ENCODE data around the gene ENPP3. TPM values are rescaled to one million over a fixed set of nuclear protein-coding genes. Genes with fewer than 3 reads are reported as not detected.

ENPP3 gene
- polyA plus RNA-seq, 3 donors, result not detected

- no peaks in the 10 kb centered on the region for H4K20me1 ChIP-seq (ENCODE audit: insufficient read depth, low read length)
- Mint-ChIP-seq H3K4me1 (no peaks in the 10 kb centered on the region), H3K9me3 (peaks cover 0 to 3% (median 0%) of the 10 kb centered on the region in 7 donors), H3K4me3 (no peak overlapping the region), H3K27ac (no peak overlapping the region), H3K27me3 (ENCODE audit: low read depth in 3 of 3) (peaks cover 0 to 3% (median 2%) of the 10 kb centered on the region in 3 donors), H3K36me3 (no peaks in the 10 kb centered on the region)
- no peaks in the 10 kb centered on the region for H3K79me2 ChIP-seq (ENCODE audit: insufficient read depth, low read length)
- no peak overlapping the region for H3K4me2 ChIP-seq (replicated peaks; ENCODE audit: extremely low read depth, low read length, poor library complexity, severe bottlenecking)
- intact Hi-C loops (cut with micrococcal nuclease), result no loop called here
- DNase-seq, result no peak
- no peak overlapping the region for H2AFZ ChIP-seq (ENCODE audit: insufficient read depth, low read depth, low read length, poor library complexity, severe bottlenecking)
- no peak overlapping the region for H3K27ac ChIP-seq (ENCODE audit: low read depth in 1 of 2, low read length in 2 of 2)
- no peak overlapping the region for H3K9ac ChIP-seq (ENCODE audit: insufficient read depth, low read length, poor library complexity, severe bottlenecking)
- H3K4me3 ChIP-seq (replicated peaks in 1 of 3; ENCODE audit: low read depth in 2 of 3, low read length in 3 of 3), result no peak overlapping the region
- H3K36me3 ChIP-seq (replicated peaks in 1 of 2; ENCODE audit: control insufficient read depth in 1 of 2, insufficient read depth in 2 of 2, low read length in 2 of 2), result no peaks in the 10 kb centered on the region
- TF ChIP-seq CTCF (IDR thresholded peaks at IDR 0.05), result no peak
- H3K9me3 ChIP-seq (replicated peaks in 1 of 2; ENCODE audit: control insufficient read depth in 1 of 2, insufficient read depth in 1 of 2, low read length in 2 of 2), result no peaks in the 10 kb centered on the region
- WGBS (ENCODE audit: insufficient coverage), result no CpG with 5 or more reads among the region's 1 CpG
- H3K4me1 ChIP-seq (ENCODE audit: control insufficient read depth in 1 of 2, insufficient read depth in 2 of 2, low read length in 2 of 2), result no peaks in the 10 kb centered on the region
- no peaks in the 10 kb centered on the region for H3K27me3 ChIP-seq (ENCODE audit: control insufficient read depth in 2 of 2, insufficient read depth in 2 of 2, low read length in 2 of 2)
Measured at GRCh38 chr6:131763749-131764148, 126.6 kb downstream of the ENPP3 start.

DNA sequence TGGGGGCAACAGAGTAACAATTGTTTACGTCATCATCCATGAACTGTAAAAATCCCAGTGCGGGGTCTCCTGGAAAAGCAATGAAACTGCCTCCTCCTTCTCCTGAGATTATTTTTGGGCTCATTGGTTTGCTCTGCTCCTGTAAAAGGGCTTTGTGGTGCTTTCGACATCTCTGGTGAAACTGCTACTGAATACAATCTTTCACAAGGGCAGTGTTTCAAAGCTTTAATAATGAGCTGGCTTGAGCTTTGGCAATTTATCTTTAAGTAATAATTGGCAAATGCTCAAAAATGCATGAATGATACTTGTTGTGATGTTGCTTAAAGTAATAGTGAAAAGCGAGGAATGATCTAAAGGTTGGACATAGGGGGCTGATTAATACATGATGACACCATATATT, 127.2 kb downstream of the ENPP3 start:
- Histone ChIP-seq H3K79me2 (ENCODE audit: insufficient read depth, low read length) (no peaks in the 10 kb centered on the region), H3K9me3 (replicated peaks in 1 of 2; ENCODE audit: control insufficient read depth in 1 of 2, insufficient read depth in 1 of 2, low read length in 2 of 2) (no peaks in the 10 kb centered on the region), H3K4me2 (replicated peaks; ENCODE audit: extremely low read depth, low read length, poor library complexity, severe bottlenecking) (no peak overlapping the region), H3K4me3 (replicated peaks in 1 of 3; ENCODE audit: low read depth in 2 of 3, low read length in 3 of 3) (no peak overlapping the region), H4K20me1 (ENCODE audit: insufficient read depth, low read length) (no peaks in the 10 kb centered on the region), H3K27ac (ENCODE audit: low read depth in 1 of 2, low read length in 2 of 2) (no peak overlapping the region), H2AFZ (ENCODE audit: insufficient read depth, low read depth, low read length, poor library complexity, severe bottlenecking) (no peak overlapping the region), H3K4me1 (ENCODE audit: control insufficient read depth in 1 of 2, insufficient read depth in 2 of 2, low read length in 2 of 2) (no peaks in the 10 kb centered on the region), H3K27me3 (ENCODE audit: control insufficient read depth in 2 of 2, insufficient read depth in 2 of 2, low read length in 2 of 2) (no peaks in the 10 kb centered on the region), H3K9ac (ENCODE audit: insufficient read depth, low read length, poor library complexity, severe bottlenecking) (no peak overlapping the region), H3K36me3 (replicated peaks in 1 of 2; ENCODE audit: control insufficient read depth in 1 of 2, insufficient read depth in 2 of 2, low read length in 2 of 2) (no peaks in the 10 kb centered on the region)
- H3K27me3 Mint-ChIP-seq (ENCODE audit: low read depth in 3 of 3), result peaks cover 0 to 3% (median 2%) of the 10 kb centered on the region in 3 donors
- H3K36me3 Mint-ChIP-seq, result no peaks in the 10 kb centered on the region
- DNase-seq, result no peak
- no peak overlapping the region for H3K27ac Mint-ChIP-seq
- H3K4me3 Mint-ChIP-seq, result no peak overlapping the region
- no peak for TF ChIP-seq CTCF (IDR thresholded peaks at IDR 0.05)
- H3K4me1 Mint-ChIP-seq, result no peaks in the 10 kb centered on the region
- WGBS (ENCODE audit: insufficient coverage), result no CpG with 5 or more reads among the region's 4 CpGs
- H3K9me3 Mint-ChIP-seq, result peaks cover 0 to 3% (median 0%) of the 10 kb centered on the region in 7 donors
- intact Hi-C loops (cut with micrococcal nuclease), result no loop called here

Data from CD14-positive monocyte (primary cell).